Fibroblast of the aortic adventitia (primary cell): Measurements from ENCODE around the gene FDX1. TPM values are rescaled to one million over a fixed set of nuclear protein-coding genes. Genes with fewer than 3 reads are reported as not detected.

ENCODE experiments used
- DNase-seq: peaks from one replicate; pipeline ENCODE4 v3.0.0-alpha.2; 2010; ENCODE audit warnings: low read depth
- H3K4me3 ChIP-seq: 2 replicates; pipeline ENCODE4 v1.5.1; 2011; ENCODE audit warnings: low read depth, mild to moderate bottlenecking, control low read depth, low read length, moderate library complexity
- CTCF ChIP-seq: IDR thresholded peaks from 2 replicates; pipeline ENCODE4 v1.5.1; 2011; ENCODE audit warnings: mild to moderate bottlenecking, low read length, control low read depth, inconsistent platforms; ENCODE audit not compliant: insufficient read depth
- total RNA-seq: library from RNA; depleted of rRNA; stranded (reverse); fragments of >200 nt; gene quantifications from 2 replicates; pipeline ENCODE4 v1.2.3, GENCODE V29; 2012; ENCODE audit warnings: low replicate concordance

FDX1 gene
- total RNA-seq, 1 donor, result 10.8 TPM

GRCh38 chr11:110509472-110509871 is 79.7 kb downstream of the FDX1 start:
- no peak for DNase-seq
- H3K4me3 ChIP-seq, result no peak overlapping the region
- no peak for TF ChIP-seq CTCF

DNA sequence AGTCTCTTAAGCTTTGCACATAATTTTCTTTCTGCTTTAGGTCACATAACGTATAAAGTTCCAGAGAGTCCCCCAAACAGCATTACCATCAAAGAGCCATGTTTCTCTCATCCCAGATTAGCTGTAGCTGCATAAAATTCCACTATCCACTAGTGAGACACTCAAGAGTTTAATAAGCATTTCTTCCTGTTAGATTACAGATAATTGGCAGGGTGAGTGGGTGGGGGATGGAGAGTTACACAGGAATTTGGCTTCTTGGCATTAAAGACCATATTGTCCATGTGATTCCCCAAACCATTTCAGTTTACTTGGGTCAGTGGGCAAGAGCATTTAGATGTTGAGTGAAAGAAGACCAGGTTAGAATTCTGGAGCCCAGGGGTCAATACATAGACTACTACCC is 82.3 kb downstream of the FDX1 start:
- no peak for TF ChIP-seq CTCF
- H3K4me3 ChIP-seq, result no peak overlapping the region
- DNase-seq, result peak; percentile 16

DNA sequence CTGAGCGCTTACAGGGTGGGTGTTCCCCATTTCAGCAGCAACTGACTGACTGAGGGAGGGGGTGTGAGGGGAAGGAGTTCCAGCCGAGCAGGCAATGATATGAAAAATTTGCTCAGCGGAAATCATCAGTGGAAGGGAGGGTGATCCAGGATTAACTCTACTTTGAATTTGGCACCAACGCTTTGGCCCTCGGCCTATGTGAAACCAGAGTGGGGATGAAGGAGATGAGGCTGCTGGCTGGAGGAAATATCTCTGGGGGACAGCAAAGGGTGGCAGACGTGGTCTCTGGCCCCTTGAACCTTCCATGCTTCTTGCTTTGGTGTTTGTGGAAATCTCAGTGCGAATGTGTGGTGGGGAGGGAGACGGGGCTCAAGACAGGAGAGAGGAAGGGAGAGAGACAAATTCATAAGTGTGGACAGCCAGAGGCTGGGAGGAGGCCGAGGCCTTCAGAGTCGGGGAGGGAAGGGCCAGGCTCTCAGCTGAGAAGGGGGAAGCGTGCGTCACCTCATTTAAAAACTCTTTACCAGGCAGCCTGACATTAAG is 83.6 kb downstream of the FDX1 start:
- H3K4me3 ChIP-seq, result no peak overlapping the region
- no peak for TF ChIP-seq CTCF
- peak; percentile 41 for DNase-seq

GRCh38 chr11:110513846-110514437 is 84.2 kb downstream of the FDX1 start:
- peak; percentile 84 for DNase-seq
- no peak for TF ChIP-seq CTCF
- H3K4me3 ChIP-seq, result no peak overlapping the region

Other genes starting within 250 kb of the FDX1 start
- gene RDX, start 133.3 kb upstream of the FDX1 start, total RNA-seq, result 108 and 307 TPM in 2 replicates